ENCODE measurements around the gene MEF2D.

DNA sequence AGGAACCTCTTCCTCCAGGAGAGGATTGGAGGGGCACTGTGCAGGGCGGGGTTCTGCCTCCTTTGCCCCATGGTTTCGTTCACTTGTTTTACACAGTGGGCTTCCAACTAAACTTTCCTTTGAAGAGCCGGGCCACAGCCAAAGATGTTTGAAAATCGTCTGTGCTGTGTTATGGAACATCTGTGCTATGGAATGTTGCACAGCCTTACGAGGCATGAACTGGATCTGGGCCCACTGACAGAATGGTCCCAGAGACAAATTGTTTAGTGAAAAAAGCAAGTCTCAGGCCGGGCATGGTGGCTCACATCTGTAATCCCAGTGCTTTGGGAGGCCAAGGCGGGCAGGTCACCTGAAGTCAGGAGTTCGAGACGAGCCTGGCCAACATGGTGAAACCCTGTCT lies 12.6 kb upstream of the MEF2D start:
- TF ChIP-seq, protein P1, sequence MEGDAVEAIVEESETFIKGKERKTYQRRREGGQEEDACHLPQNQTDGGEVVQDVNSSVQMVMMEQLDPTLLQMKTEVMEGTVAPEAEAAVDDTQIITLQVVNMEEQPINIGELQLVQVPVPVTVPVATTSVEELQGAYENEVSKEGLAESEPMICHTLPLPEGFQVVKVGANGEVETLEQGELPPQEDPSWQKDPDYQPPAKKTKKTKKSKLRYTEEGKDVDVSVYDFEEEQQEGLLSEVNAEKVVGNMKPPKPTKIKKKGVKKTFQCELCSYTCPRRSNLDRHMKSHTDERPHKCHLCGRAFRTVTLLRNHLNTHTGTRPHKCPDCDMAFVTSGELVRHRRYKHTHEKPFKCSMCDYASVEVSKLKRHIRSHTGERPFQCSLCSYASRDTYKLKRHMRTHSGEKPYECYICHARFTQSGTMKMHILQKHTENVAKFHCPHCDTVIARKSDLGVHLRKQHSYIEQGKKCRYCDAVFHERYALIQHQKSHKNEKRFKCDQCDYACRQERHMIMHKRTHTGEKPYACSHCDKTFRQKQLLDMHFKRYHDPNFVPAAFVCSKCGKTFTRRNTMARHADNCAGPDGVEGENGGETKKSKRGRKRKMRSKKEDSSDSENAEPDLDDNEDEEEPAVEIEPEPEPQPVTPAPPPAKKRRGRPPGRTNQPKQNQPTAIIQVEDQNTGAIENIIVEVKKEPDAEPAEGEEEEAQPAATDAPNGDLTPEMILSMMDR (IDR thresholded peaks at IDR 0.05; ENCODE audit: insufficient read depth, low read length) = no peak
- TF ChIP-seq SPI1 (IDR thresholded peaks at IDR 0.05; ENCODE audit: borderline replicate concordance, low read depth) = no peak
- no peak for TF ChIP-seq POLR2AphosphoS5 (IDR thresholded peaks at IDR 0.05; ENCODE audit: low read depth)
- TF ChIP-seq GABPA (IDR thresholded peaks at IDR 0.05; ENCODE audit: low read depth) = no peak

All from HL-60 (cell line).